GM21515 (cell line): ENCODE measurements around the gene SF3B6.

ENCODE experiments used
- ATAC-seq: cut with Tn5 transposase; IDR thresholded peaks from one replicate; pipeline ENCODE4 v1.9.1; 2021; ENCODE audit not compliant: unreplicated experiment

Gene SF3B6

GRCh38 chr2:24022324-24022974 is 53.7 kb downstream of the SF3B6 start:
- no peak for ATAC-seq

- ATAC-seq: no peak
Observed at GRCh38 chr2:24021122-24021998, 54.8 kb downstream of the SF3B6 start.

- no peak for ATAC-seq
Observed at GRCh38 chr2:24020244-24020643, 55.9 kb downstream of the SF3B6 start.

- no peak for ATAC-seq
Observed at GRCh38 chr2:24019729-24020128, 56.4 kb downstream of the SF3B6 start.

GRCh38 chr2:24018241-24018640 is 57.9 kb downstream of the SF3B6 start:
- no peak for ATAC-seq

GRCh38 chr2:24017711-24018110 is 58.4 kb downstream of the SF3B6 start:
- no peak for ATAC-seq
